Parathyroid adenoma (tissue), 2 donors: Measurements from ENCODE around the gene B3GALT6.

Experiments used
- H2AFZ ChIP-seq: fragments of 300-600 bp; sonication (generic); one replicate; pipeline ENCODE4 v1.7.0; 2017; ENCODE audit warnings: antibody characterized with exemption, mild to moderate bottlenecking
- H3K27ac ChIP-seq: fragments of 300-600 bp; sonication (generic); one replicate; pipeline ENCODE4 v1.7.0; 2017
- H3K27me3 ChIP-seq: fragments of 300-600 bp; sonication (generic); one replicate; pipeline ENCODE4 v1.7.0; 2017; ENCODE audit warnings: low read length; ENCODE audit not compliant: control insufficient read depth, insufficient read depth
- H3K36me3 ChIP-seq: fragments of 300-600 bp; sonication (generic); one replicate; pipeline ENCODE4 v1.7.0; 2017; ENCODE audit warnings: low read length; ENCODE audit not compliant: control insufficient read depth, insufficient read depth
- H3K4me1 ChIP-seq: fragments of 300-600 bp; sonication (generic); one replicate; pipeline ENCODE4 v1.7.0; 2017; ENCODE audit warnings: control low read depth
- H3K4me2 ChIP-seq: fragments of 300-600 bp; sonication (generic); one replicate; pipeline ENCODE4 v1.7.0; 2017; ENCODE audit warnings: low read length
- H3K4me3 ChIP-seq: fragments of 300-600 bp; sonication (generic); one replicate; pipeline ENCODE4 v1.7.0; 2017; ENCODE audit warnings: low read depth, low read length
- H3K79me2 ChIP-seq: fragments of 300-600 bp; sonication (generic); one replicate; pipeline ENCODE4 v1.7.0; 2017; ENCODE audit warnings: control low read depth
- H3K9ac ChIP-seq: fragments of 300-600 bp; sonication (generic); one replicate; pipeline ENCODE4 v1.7.0; 2017; ENCODE audit warnings: mild to moderate bottlenecking
- H3K9me3 ChIP-seq: fragments of 300-600 bp; sonication (generic); one replicate; pipeline ENCODE4 v1.7.0; 2017; ENCODE audit warnings: low read length; ENCODE audit not compliant: control insufficient read depth
- CTCF ChIP-seq: fragments of 300-600 bp; sonication (generic); IDR thresholded peaks from one replicate; pipeline ENCODE4 v1.7.0; 2017; ENCODE audit warnings: antibody characterized with exemption, mild to moderate bottlenecking
- donor health status: primary hyperparathyroidism.

Gene B3GALT6

GRCh38 chr1:1206376-1206965, 25.6 kb upstream of the B3GALT6 start, which contains the start of gene TNFRSF18:
TSS of gene TNFRSF18 (minus strand) at chr1:1206592. CDS start at chr1:1206571, 21 bp downstream.
- H3K79me2 ChIP-seq: no peaks in the 10 kb centered on the region
- no peak for TF ChIP-seq CTCF
- H3K4me3 ChIP-seq: peak within 1 kb of the TSS; percentile 55
- H3K4me1 ChIP-seq: no peaks in the 10 kb centered on the region
- no peaks in the 10 kb centered on the region for H3K9me3 ChIP-seq
- H3K4me2 ChIP-seq: peak within 1 kb of the TSS; percentile 87
- peak within 1 kb of the TSS; percentile 42 for H2AFZ ChIP-seq
- no peak within 1 kb of the TSS for H3K9ac ChIP-seq
- H3K36me3 ChIP-seq: no peaks in the 10 kb centered on the region
- H3K27ac ChIP-seq: no peak within 1 kb of the TSS
- no peaks in the 10 kb centered on the region for H3K27me3 ChIP-seq

GRCh38 chr1:1206966-1207531, 25.0 kb upstream of the B3GALT6 start:
- peak overlapping the region; percentile 55 for H3K4me3 ChIP-seq
- H3K4me2 ChIP-seq: no peak overlapping the region
- H3K79me2 ChIP-seq: no peaks in the 10 kb centered on the region
- H2AFZ ChIP-seq: no peak overlapping the region
- no peak overlapping the region for H3K27ac ChIP-seq
- no peaks in the 10 kb centered on the region for H3K4me1 ChIP-seq
- no peaks in the 10 kb centered on the region for H3K36me3 ChIP-seq
- H3K9me3 ChIP-seq: no peaks in the 10 kb centered on the region
- no peak for TF ChIP-seq CTCF
- no peaks in the 10 kb centered on the region for H3K27me3 ChIP-seq
- no peak overlapping the region for H3K9ac ChIP-seq

GRCh38 chr1:1207571-1207892, 24.5 kb upstream of the B3GALT6 start:
- H3K4me2 ChIP-seq: no peak overlapping the region
- no peaks in the 10 kb centered on the region for H3K4me1 ChIP-seq
- no peak overlapping the region for H2AFZ ChIP-seq
- no peak overlapping the region for H3K4me3 ChIP-seq
- no peak overlapping the region for H3K27ac ChIP-seq
- no peaks in the 10 kb centered on the region for H3K27me3 ChIP-seq
- no peaks in the 10 kb centered on the region for H3K36me3 ChIP-seq
- H3K9ac ChIP-seq: no peak overlapping the region
- no peaks in the 10 kb centered on the region for H3K79me2 ChIP-seq
- TF ChIP-seq CTCF: no peak
- H3K9me3 ChIP-seq: no peaks in the 10 kb centered on the region

- no peak overlapping the region for H3K4me3 ChIP-seq
- no peaks in the 10 kb centered on the region for H3K4me1 ChIP-seq
- H3K27ac ChIP-seq: no peak overlapping the region
- no peak for TF ChIP-seq CTCF
- no peak overlapping the region for H3K4me2 ChIP-seq
- no peak overlapping the region for H3K9ac ChIP-seq
- no peaks in the 10 kb centered on the region for H3K9me3 ChIP-seq
- no peaks in the 10 kb centered on the region for H3K79me2 ChIP-seq
- no peak overlapping the region for H2AFZ ChIP-seq
- H3K36me3 ChIP-seq: no peaks in the 10 kb centered on the region
- H3K27me3 ChIP-seq: no peaks in the 10 kb centered on the region
Observed at GRCh38 chr1:1208713-1209433, 23.2 kb upstream of the B3GALT6 start.
